ELF-1 (cell line): Measurements from ENCODE around the gene TMTC1.

ENCODE experiments used
- DNase-seq: peaks from one replicate; pipeline ENCODE4 v3.0.0-alpha.2; 2016; ENCODE audit warnings: low read depth, low spot score

The TMTC1 gene

GRCh38 chr12:29711381-29711780 is 72.4 kb downstream of the TMTC1 start:
- DNase-seq: no peak

GRCh38 chr12:29710104-29710503 is 73.6 kb downstream of the TMTC1 start:
- peak; percentile 79 for DNase-seq

DNA sequence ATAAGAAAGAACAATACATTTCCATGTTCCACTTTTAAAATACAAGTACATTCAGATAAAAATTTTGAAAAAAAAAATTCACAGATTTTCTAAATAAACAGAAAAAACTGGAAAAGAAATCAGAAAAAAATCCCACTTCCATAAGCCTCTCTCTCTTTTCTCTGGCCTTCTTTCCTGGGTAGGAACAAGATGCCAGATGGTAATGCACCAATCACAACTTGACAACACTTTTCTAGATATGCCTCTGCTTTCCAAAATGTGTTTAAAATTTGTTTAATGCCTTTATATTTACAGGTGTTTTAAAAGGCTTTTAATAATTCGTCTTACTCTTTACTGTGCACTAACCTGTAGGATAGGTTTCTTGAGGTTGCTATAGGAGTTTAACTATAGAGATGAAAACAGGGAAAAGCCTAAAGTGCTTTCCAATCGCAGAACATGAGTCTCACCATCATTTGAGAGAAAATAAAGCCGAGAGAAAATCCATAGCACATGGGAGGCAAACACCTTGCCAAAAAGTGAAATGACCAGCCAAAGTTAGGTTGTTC is 74.2 kb downstream of the TMTC1 start:
- no peak for DNase-seq

GRCh38 chr12:29709054-29709453 is 74.7 kb downstream of the TMTC1 start:
- no peak for DNase-seq

GRCh38 chr12:29707846-29708245 is 75.9 kb downstream of the TMTC1 start:
- no peak for DNase-seq

DNA sequence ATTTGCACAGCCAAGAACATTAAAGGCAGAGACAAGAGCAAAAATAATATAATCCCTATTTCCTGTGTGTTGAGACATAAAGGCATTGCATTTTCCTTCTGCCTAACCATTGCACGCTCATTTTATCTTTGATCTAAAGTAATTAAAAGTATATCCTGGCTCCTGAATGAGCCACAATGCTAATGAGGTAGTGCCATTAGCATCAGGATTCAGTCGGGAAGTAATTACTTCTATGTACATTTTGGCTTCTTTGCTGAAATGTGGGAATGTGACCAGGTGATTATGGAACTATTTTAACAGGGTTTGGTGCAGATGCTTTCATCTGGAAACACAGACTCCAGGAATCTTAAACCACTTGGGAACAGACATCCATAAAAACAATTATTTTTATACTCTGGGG is 77.4 kb downstream of the TMTC1 start:
- DNase-seq: no peak

DNA sequence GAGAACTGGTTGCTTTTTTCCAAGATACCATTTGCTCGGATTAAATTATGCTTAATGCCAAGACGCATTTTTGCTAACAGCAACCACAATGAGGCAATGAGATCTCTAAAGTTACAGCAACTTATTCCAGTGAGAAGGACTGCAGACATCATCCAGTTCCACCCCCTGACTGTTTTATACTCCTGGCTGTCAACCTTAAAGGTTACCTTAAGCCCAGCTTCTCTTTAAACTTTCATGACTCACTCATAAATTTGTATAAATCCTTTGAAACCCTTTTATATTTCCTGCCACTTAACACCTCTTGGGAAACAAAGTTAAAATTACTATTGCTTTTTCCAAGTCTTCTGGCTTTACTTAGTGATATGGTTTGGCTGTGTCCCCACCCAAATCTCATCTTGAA is 80.2 kb downstream of the TMTC1 start:
- DNase-seq: no peak

GRCh38 chr12:29702972-29703371 is 80.8 kb downstream of the TMTC1 start:
- no peak for DNase-seq

GRCh38 chr12:29702222-29702621 is 81.5 kb downstream of the TMTC1 start:
- DNase-seq: no peak

- no peak for DNase-seq
Measured at GRCh38 chr12:29700761-29701481, 82.8 kb downstream of the TMTC1 start.

DNA sequence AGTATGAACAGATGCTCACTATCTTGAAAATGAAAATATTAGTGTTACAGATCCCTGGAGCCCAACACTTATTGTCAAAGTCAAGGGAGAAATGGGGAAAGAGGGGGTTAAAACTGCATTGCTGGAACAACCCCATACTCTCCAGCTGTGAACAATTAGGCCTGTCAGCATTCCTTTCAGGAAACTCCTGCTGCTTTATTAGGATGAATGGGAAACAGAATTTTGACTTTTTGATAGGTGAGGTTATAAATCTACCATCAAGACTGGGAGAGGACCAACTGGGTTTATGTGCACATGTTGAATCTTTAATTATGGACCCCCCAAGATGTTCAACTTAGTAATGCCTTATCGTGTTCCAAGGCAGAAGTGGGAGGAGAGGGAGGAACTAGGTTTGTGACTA is 85.0 kb downstream of the TMTC1 start:
- no peak for DNase-seq

GRCh38 chr12:29695800-29696199 is 87.9 kb downstream of the TMTC1 start:
- DNase-seq: no peak

DNA sequence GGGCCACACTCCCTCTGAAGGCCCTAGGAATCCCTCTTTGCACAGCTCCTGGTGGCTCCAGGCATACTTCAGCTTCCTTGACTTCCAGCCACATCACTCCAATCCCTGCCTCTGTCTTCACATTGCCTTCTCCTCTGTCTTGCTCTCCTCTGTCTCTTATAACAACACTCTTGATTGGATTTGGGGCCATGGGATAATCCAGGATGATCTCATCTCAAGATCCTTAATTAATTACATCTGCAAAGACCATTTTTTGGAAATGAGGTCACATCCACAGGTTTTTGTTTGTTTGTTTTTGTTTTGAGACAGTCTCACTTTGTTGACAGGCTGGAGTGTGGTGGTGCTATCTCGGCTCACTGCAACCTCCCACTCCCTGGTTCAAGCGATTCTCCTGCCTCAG is 88.7 kb downstream of the TMTC1 start:
- no peak for DNase-seq

GRCh38 chr12:29694002-29694401 is 89.7 kb downstream of the TMTC1 start:
- DNase-seq: no peak

DNA sequence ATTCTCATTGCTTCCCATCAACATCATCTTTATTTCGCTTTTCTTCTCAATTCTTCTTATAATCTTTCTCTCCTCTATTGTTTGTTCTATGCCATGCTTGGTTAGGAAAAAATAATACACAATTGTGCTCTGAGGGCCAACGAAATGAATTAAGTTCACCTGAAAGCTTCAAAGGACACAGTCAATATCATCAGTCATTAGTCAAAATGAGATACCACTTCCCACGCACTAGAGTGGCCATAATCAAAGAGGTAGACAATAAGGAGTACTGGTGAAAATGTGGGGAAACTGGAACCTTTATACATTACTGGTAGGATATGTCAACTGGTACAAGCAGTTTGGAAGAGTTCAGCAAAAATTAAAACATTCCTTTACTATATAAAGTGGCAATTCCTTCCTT is 91.5 kb downstream of the TMTC1 start:
- DNase-seq: no peak

DNA sequence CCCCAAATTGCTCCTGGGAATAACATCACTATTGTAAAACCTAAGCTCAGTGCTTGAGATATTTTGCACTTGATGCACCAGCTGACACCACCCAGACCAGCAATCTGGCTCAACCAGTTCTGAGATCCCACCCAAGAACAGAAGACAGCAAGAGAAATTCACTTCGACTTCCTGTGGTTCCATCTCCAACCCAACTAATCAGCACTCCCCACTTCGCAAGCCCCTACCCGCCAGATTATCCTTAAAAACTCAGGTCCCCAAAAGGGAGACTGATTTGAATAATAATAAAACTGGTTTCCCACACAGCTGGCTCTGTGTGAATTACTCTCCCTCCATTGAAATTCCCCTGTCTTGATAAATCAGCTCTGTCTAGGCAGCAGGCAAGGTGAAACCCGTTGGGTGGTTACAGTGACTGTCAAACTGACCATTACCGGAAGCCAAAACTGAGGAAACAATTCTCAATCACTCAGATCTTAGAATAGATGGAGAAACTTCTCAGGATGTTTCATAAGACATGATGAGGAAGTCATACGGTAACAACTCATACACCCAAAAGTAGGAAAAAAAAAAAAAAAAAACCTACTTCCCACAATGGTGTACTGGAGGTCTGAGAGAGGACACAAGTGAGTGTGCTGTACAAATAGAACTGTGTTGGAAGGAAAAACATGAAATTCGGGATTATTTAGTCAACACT is 92.4 kb downstream of the TMTC1 start:
- DNase-seq: peak; percentile 53

DNA sequence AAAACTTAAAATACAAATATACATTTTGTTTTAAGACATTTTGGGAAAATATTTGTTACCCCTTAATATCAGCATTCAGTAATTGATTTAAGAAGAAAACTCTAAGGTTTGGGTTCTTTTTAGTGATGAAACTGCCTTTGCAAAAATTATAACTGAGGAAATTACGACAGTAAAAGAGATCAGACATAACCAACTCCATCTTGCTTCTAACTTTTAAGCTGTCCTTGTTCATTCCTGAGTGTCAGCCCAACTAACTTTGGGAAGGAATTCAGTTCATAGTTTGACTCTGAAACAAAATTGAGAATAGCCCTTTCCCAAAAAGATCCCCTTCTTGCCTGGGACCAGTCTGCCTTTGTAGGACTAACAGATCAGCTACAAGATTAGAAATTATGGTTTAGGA is 93.0 kb downstream of the TMTC1 start:
- DNase-seq: no peak

DNA sequence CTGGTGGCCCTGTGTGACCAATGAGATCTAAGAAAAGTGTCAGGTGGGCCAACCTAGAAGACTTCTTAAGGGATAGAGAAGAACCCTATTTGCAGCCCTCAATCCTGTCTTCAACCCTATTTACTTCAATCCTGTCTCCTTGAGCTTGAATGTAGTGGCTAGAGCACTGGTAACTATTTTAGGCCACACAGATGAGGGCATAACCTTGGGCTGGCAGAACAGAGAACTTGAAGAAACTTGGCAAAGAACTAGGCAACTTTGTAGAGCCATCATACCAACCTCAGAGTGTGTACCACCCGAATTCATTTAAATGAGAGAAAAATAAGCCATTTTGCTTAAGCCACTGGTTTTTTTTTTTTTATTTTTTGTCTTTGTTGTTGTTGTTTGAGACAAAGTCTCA is 94.8 kb downstream of the TMTC1 start:
- no peak for DNase-seq

- DNase-seq: no peak
Measured at GRCh38 chr12:29682088-29682487, 101.7 kb downstream of the TMTC1 start.

DNA sequence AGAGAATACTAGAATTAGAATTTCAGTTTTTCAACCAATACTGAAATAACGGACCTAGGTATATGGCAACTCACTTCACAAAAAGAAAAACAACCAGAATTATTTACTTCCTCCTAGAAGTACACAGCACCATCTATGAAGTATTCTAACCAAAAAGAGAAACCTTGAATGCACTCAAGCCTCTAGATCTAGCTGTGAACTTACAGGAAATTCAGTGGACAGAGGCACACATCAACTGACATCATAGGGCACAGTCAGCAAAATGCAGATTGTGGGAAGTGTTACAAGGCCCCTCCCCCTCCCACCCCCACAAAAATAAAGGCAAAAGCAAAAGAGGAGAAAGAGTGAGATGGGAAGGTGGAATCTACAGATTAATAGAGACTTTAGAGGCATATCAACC is 102.4 kb downstream of the TMTC1 start:
- no peak for DNase-seq

DNA sequence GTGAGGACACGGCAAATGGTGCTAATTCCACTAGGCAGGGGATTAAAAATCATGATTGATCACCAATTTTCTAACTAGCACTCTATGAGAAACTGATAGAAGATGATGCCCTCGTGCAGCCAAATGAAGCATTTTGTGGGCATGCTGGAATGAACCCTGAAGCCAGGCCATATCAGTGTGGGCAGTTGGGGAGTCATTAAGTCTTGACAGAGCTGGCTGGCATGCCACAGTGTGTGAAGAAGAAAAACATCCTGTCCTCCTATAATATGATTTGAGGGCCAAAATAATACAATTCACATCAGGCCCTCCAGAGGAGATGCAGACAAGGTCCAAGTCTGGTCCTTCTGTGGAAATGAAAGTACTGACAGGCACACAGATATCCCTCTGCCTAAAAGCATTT is 107.1 kb downstream of the TMTC1 start:
- no peak for DNase-seq

GRCh38 chr12:29674463-29674862 is 109.3 kb downstream of the TMTC1 start:
- no peak for DNase-seq

DNA sequence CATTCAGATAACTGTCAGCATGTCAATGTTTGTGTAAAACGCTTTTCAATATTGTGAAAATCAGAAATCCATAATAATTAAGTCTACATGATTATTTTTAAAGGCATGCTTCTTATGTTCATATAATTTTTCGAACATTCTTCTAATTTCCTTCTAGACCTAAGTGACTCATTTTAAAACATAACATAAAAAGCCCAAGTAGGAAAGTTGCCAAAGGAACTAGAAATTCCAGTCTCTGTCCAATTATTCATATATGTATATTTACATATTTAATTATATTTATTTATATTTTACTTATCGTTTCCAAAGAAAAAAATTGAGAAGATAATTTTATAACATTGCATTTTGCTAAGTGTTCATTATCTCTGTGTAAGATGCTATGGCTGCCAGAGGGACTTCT is 110.4 kb downstream of the TMTC1 start:
- no peak for DNase-seq
